Head of caudate nucleus (tissue), 42 donors: ENCODE results near the gene DGCR2.

Experiments used
- DNase-seq, 42 donors: peaks; one replicate each; pipeline versions ENCODE4 v3.0.0 to v3.0.0-alpha.2; 2020 to 2021; ENCODE audit warnings: mixed read lengths in 7 of 42
- intact Hi-C: fragments of 100-400 bp; cut with DNase I; formaldehyde crosslinking; loops from one replicate; pipeline ENCODE4 v1.15.0; 2022

The DGCR2 gene

GRCh38 chr22:19067696-19068348 is 54.4 kb downstream of the DGCR2 start:
- intact Hi-C loops = no loop called here
- DNase-seq = peak in 4 of 42 donors; percentile 3 to 34 (median 16)

GRCh38 chr22:19066531-19067271 is 55.5 kb downstream of the DGCR2 start:
- intact Hi-C loops = no loop called here
- peak in 5 of 42 donors; percentile 1 to 34 (median 12) for DNase-seq

GRCh38 chr22:19065929-19066328 is 56.3 kb downstream of the DGCR2 start:
- DNase-seq = peak in 1 of 42 donors; percentile 8
- intact Hi-C loops = no loop called here

- DNase-seq = peak in 3 of 42 donors; percentile 8 to 26 (median 14)
- intact Hi-C loops = no loop called here
These were observed 56.8 kb downstream of the DGCR2 start for GRCh38 chr22:19065298-19065859.

- intact Hi-C loops = no loop called here
- peak in 2 of 42 donors; percentile 9 to 13 for DNase-seq
These were observed 57.7 kb downstream of the DGCR2 start for GRCh38 chr22:19064354-19065054.

GRCh38 chr22:19063581-19064353 is 58.4 kb downstream of the DGCR2 start:
- intact Hi-C loops = no loop called here
- peak in 2 of 42 donors; percentile 14 to 24 for DNase-seq

- intact Hi-C loops = no loop called here
- DNase-seq = peak in 4 of 42 donors; percentile 2 to 32 (median 9)
These were observed 59.3 kb downstream of the DGCR2 start for GRCh38 chr22:19062943-19063308.

GRCh38 chr22:19062139-19062942 is 59.9 kb downstream of the DGCR2 start:
- peak in 8 of 42 donors; percentile 9 to 59 (median 24) for DNase-seq

GRCh38 chr22:19061471-19062138 is 60.6 kb downstream of the DGCR2 start:
- DNase-seq = peak in 5 of 42 donors; percentile 1 to 21 (median 6)
- intact Hi-C loops = no loop called here

More at GRCh38 chr22:19062139-19062942, 59.9 kb downstream of the DGCR2 start:
- intact Hi-C loops = no loop called here

GRCh38 chr22:19060356-19061009 is 61.7 kb downstream of the DGCR2 start:
- intact Hi-C loops = no loop called here
- DNase-seq = peak in 9 of 42 donors; percentile 6 to 42 (median 29)

GRCh38 chr22:19059481-19060278 is 62.5 kb downstream of the DGCR2 start:
- DNase-seq = peak in 10 of 42 donors; percentile 3 to 37 (median 10)
- intact Hi-C loops = no loop called here

GRCh38 chr22:19058713-19059451 is 63.3 kb downstream of the DGCR2 start:
- peak in 12 of 42 donors; percentile 2 to 38 (median 12) for DNase-seq
- intact Hi-C loops = no loop called here

- peak in 10 of 42 donors; percentile 2 to 35 (median 12) for DNase-seq
- intact Hi-C loops = no loop called here
These were observed 64.2 kb downstream of the DGCR2 start for GRCh38 chr22:19057999-19058491.

GRCh38 chr22:19057539-19057938 is 64.7 kb downstream of the DGCR2 start:
- DNase-seq = peak in 11 of 42 donors; percentile 9 to 43 (median 18)
- intact Hi-C loops = no loop called here

GRCh38 chr22:19056951-19057401 is 65.2 kb downstream of the DGCR2 start:
- DNase-seq = peak in 7 of 42 donors; percentile 9 to 44 (median 17)
- intact Hi-C loops = no loop called here
